Measurements from ENCODE around the gene FSIP1.
A peak's percentile ranks its signal among the peaks of the same experiment; 100 is the strongest.

FSIP1 gene

DNA sequence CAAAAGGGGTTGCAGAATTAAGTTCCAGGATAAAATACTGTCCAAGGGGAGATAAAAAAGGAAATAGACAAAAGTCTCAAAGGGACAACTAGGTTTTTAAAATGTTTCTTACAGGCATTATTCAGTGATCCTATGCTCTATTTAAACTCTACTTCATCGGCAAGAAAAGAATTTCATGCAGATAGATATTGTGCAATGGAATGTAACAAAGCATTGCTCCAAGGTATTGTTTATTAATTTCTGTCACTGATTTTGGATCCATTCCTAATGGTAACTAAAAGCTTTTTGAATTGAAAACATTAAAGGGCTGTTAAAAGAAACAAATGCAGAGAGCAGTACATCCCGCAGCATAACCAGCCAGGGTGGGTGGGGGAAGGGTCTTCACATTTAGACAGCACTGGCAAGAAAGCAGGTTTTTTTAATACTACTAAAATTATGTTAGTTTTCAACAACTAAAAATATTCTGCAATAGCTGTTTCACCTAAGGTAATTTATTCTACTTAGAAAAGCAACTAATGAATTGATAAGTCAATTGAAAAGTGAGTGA is 118.9 kb downstream of the FSIP1 start:
- TF ChIP-seq POLR2A (IDR thresholded peaks at IDR 0.05; ENCODE audit: low read depth, low read length), result no peak
- DNase-seq (ENCODE audit: insufficient read length, low spot score), result no peak
- FAIRE-seq, result no peak

DNA sequence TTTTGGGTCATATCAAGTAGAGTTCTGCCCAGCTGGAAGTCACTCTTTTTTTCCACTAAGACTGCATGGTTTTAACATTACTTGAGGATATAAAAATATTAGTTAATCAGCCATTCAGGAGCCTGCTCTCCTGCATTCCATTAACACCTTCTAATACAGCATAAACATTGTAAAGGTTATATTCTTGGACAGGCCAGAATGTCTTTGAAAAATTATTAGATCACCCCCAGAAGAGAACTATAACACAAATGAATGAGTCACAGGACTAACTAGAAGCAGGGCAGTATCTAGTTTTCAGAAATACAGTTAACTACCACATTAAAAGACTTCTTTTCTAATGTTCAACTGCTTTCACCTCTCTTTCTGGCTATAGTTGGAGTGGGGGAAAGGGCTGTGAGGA is 120.9 kb downstream of the FSIP1 start:
- FAIRE-seq (no peak), DNase-seq (ENCODE audit: insufficient read length, low spot score) (no peak)
- no peak for TF ChIP-seq POLR2A (IDR thresholded peaks at IDR 0.05; ENCODE audit: low read depth, low read length)

DNA sequence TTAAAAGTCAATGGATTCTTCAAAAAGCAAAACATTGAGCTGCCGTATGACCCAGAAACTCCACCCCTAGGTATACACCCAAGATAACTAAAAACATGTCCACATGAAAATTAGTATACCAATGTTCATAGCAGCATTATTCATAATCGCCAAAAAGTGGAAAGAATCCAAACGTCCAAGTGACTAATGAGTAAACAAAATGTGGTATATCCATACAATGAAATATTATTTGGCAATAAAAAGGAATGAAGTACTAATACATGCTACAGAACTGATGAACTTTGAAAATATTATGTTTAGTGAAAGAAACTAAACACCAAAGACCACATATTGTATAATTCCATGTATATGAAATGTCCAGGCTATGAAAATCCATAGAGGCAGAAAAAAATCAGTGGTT is 123.9 kb downstream of the FSIP1 start:
- DNase-seq (ENCODE audit: insufficient read length, low spot score), result no peak
- no peak for TF ChIP-seq POLR2A (IDR thresholded peaks at IDR 0.05; ENCODE audit: low read depth, low read length)
- no peak for FAIRE-seq

DNA sequence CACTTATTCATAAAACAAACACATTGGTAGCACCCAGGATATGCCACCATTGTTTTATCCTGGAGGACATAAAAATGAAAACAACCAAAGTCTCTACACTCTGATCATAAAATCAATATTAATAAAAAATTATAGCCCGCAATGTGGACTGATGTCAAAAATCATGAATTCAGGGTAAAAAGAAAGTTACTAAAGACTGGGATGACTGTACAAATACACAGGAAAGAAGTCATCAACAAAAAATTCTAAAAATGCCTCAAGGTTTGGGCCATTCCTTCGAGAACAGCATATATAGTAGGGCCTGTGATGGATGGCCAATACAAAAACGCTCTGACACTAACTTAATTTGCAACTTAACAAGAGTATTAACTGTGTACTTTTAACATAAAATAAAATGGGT is 125.0 kb downstream of the FSIP1 start:
- TF ChIP-seq POLR2A (IDR thresholded peaks at IDR 0.05; ENCODE audit: low read depth, low read length), result no peak
- FAIRE-seq (no peak), DNase-seq (ENCODE audit: insufficient read length, low spot score) (peak; percentile 22)

DNA sequence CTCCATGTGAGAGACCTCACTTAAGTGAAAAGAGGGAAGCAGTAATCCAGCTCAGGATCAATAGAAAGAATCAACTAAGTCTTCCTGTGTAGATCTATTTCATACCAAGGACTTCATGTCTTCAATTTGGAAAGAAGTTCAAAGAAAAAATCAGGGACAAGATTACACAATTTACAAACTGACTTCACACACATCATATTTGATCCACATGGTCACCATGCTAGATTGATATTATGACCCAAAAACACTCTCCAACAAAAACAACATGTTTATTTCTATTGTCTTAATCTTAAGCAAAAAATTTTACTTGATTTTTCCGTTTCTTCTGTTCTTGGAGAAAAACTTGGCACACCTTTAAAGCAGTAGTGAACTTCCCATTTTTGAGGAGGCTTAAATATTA is 125.5 kb downstream of the FSIP1 start:
- DNase-seq (ENCODE audit: insufficient read length, low spot score) (no peak), FAIRE-seq (peak; percentile 36)
- TF ChIP-seq POLR2A (IDR thresholded peaks at IDR 0.05; ENCODE audit: low read depth, low read length), result no peak

DNA sequence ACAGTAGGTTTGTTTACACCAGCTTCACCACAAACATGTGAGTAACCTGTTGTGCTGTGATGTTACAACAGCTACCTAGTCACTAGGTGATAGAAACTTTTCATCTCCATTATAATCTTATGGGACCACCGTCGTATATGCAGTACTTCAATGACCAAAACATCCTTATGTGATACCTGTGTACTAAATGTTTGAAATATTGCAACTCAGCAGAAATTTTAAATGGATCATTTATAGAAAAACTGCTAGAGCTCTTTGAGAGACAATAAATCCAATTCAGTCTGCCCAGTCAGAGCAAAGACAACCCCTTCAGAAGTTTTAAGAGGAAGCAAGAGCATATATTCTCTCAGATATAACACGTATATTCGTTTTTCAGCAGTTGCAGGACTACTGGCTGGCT is 128.3 kb downstream of the FSIP1 start:
- FAIRE-seq, result peak; percentile 23
- no peak for DNase-seq (ENCODE audit: insufficient read length, low spot score)
- no peak for TF ChIP-seq POLR2A (IDR thresholded peaks at IDR 0.05; ENCODE audit: low read depth, low read length)

DNA sequence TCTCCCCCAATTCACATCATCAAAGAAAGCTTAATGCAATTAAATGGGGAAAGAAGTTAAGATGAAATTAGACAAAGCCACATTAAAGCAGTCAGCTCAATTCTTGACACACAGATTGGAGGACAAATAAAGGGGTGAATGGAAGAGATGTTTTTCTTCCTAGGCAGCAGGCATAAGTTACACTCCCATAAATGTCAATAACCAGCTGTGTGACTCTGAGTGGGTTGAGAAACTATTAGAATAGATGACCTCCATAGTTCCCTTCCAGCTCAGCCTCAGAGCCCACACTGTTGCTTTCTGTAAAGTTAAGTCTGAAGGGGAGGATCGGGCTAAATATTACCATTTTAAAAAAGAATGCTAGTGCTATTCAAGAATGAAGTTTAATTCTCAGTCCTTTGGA is 130.8 kb downstream of the FSIP1 start:
- DNase-seq (ENCODE audit: insufficient read length, low spot score) (no peak), FAIRE-seq (no peak)
- TF ChIP-seq POLR2A (IDR thresholded peaks at IDR 0.05; ENCODE audit: low read depth, low read length), result no peak

DNA sequence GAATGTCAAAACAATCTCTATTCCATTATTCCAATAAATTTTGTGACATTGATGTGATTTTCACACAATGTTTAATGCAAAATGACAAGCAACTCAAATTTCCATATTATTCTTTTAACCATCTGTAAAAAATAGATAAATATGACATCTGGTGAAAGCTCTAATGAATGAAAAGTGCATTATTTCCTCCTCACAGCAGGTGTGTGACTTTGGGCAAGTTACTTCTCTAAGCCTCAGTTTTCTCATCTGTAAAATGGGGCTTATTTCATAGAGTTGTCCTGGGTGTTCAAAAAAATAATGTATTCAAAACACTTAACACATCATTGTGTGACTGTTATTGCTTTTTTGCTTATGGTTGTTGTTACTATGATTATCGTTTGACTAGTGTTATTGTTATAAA is 131.3 kb downstream of the FSIP1 start:
- DNase-seq (ENCODE audit: insufficient read length, low spot score) (no peak), FAIRE-seq (no peak)
- no peak for TF ChIP-seq POLR2A (IDR thresholded peaks at IDR 0.05; ENCODE audit: low read depth, low read length)

DNA sequence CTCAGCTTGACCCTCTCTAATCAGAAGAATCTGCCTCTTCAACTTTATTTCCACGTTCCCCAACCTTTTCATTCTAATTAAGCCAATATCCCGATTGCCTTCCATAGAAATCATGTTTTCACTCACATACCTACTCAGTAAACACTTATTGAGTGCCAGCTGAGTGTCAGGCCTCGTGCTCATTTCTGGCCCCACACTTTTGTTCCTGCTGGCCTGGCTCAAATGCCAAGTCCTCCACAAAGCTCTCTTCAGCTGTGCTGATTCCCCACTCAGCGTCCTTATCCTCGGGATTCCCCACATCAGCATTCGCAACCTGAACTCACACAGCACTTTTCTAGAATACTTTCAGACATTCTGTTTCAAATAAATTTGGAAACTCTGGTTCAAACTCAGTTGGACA is 132.9 kb downstream of the FSIP1 start:
- FAIRE-seq, result no peak
- no peak for TF ChIP-seq POLR2A (IDR thresholded peaks at IDR 0.05; ENCODE audit: low read depth, low read length)
- DNase-seq (ENCODE audit: insufficient read length, low spot score), result no peak

DNA sequence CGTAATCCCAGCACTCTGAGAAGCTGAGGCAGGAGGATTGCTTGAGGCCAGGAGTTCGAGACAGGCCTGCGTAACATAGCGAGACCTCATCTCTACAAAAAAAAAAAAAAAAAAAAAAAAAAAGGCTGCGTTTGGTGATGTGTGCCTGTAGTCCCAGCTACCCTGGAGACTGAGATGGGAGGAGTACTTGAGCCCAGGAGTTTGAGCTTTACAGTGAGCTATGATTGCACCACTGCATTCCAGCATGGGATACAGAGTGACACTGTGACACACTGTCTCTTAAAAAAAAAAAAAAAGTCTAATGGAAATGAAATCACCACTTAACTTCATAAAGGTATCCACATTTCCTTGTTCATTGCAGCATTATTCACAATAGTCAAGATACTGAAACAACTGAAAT is 136.2 kb downstream of the FSIP1 start:
- DNase-seq (ENCODE audit: insufficient read length, low spot score) (no peak), FAIRE-seq (no peak)
- TF ChIP-seq POLR2A (IDR thresholded peaks at IDR 0.05; ENCODE audit: low read depth, low read length), result no peak

DNA sequence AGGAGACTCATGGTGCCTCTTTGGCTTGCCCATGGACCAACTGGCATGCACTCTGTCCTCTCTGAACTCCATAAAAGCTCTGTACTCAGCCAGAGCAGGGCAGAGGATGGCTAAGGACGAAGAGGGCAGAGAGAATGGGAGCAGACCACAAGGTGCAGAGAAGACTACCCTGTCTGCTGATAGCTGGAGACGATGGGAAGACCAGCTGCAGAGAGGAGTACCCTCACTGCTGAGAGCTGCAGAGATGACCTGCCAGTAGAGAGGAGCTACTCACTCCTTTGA is 136.7 kb downstream of the FSIP1 start:
- FAIRE-seq (no peak), DNase-seq (ENCODE audit: insufficient read length, low spot score) (no peak)
- TF ChIP-seq POLR2A (IDR thresholded peaks at IDR 0.05; ENCODE audit: low read depth, low read length), result no peak

DNA sequence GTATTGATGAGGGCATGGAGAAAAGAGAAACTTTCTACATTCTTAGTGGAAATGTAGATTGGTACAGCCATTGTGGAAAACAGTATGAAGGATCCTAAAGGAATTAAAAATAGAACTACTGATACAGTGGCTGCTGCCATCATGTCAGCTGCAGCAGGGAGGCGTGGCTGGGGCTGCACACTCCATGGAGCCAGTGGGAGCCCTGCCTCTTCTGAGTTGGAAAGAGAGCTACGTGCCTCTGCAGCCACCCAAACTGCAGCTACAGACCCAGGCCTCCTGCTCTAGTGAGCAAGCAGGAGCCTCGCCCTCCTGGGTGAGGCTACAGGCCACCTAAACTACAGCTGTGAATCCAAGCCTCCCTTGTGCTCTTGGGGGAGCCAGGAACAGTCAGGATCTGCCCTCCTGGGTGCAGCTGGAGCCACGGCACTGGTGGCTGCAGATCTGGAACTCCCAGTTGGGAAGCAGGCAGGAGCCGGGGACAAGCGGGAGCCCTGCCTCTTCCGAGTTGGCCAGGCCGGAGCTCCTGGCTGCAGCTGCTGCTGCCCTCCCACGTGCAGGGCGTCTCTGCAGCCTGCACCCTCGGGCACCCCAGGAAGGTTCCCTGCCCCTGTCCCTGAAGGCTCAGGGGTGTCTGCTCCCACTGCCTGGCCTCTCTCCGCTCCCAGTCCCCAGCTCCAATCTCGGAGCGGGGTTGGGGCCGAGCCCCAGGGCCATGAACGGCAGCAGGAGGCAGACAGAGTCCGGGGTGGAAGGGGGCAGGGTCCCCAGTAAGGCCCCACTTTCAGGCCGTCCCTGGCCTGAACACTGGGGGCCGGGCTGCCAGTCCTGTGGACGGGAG is 137.3 kb downstream of the FSIP1 start:
- DNase-seq (ENCODE audit: insufficient read length, low spot score) (no peak), FAIRE-seq (no peak)
- TF ChIP-seq POLR2A (IDR thresholded peaks at IDR 0.05; ENCODE audit: low read depth, low read length), result no peak

DNA sequence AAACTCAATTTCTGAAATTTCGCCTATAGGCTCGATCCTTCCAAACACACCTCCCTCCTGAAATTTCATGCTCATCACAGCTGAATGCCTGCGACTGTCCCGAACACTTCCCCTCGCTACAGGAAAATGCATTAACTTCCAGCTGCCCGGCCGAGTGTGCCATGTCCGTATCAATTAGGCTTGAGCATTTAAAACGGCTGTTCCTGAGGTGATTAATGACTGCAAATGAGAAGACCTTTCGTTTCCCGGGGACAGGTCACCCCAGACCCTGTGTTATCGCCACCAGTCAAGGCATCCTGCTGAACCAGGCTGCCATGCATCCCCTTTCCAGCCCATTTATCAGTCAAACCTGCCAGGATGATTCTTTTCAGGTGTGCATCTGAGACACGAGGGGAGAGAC is 138.5 kb downstream of the FSIP1 start:
- DNase-seq (ENCODE audit: insufficient read length, low spot score) (no peak), FAIRE-seq (no peak)
- no peak for TF ChIP-seq POLR2A (IDR thresholded peaks at IDR 0.05; ENCODE audit: low read depth, low read length)

DNA sequence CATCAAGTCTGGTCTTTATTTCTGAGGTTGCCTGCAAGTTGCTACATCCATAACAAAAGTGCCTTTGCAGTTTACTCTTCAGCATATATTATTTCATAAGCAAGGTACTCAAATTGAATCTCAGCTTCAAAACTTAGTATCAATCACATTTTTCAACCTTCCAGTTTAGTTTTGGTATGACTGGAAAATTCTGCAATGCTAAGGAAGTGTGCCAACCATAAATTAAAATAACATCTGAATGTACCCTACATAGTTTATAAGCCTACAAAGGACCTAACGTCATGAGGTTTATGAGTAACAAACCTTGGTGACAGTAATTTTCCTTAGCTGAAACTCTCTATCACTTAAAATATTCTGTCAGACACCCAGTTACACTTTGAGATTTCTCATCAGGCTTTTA is 138.9 kb downstream of the FSIP1 start:
- no peak for TF ChIP-seq POLR2A (IDR thresholded peaks at IDR 0.05; ENCODE audit: low read depth, low read length)
- no peak for DNase-seq (ENCODE audit: insufficient read length, low spot score)
- no peak for FAIRE-seq

DNA sequence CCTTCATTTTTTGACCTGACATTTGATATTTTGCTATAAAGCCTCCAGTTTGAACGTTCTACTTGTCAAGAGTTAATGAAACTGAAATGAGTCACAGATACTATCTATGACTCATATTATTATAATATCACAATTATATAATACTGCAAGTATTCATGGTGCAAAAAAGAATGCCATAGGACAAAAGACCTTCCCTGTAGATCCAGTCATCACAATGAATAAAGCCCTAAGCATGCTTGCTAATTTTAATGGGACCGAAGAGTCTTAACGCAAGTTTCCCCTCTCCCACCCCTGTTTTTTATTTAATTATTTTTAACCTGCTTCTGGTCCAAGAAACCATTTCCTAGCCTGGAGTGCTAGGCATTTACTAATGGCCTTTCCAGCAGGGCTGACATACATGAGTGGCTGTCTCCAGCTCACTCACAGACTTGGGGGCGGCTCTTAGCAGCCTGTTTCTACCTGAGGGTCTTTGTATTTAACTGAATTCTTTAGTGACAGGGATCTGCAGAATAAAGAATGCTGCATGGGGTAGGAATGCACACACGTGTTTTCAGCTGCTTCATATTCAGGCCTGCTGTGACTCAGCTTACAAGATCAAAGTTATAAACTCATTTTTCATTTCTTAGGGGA is 140.5 kb downstream of the FSIP1 start:
- FAIRE-seq (peak; percentile 75), DNase-seq (ENCODE audit: insufficient read length, low spot score) (no peak)
- no peak for TF ChIP-seq POLR2A (IDR thresholded peaks at IDR 0.05; ENCODE audit: low read depth, low read length)

Data from H54 (cell line).